IMR-90 (cell line): ENCODE measurements around the gene DNAJC11. TPM values are rescaled to one million over a fixed set of nuclear protein-coding genes. Genes with fewer than 3 reads are reported as not detected.

ENCODE experiments used
- ATAC-seq: fragments of 200-7000 bp; cut with Tn5 transposase; 2 replicates; pipeline ENCODE4 v1.9.1; 2020; ENCODE audit warnings: low read depth, mild to moderate bottlenecking, moderate library complexity
- BruUV-seq: library from RNA; stranded (reverse); fragments of 400-500 nt; replicated peaks from 2 replicates; lab custom pipeline; 2021; lab: Mats Ljungman, UMichigan
- CTCF ChIA-PET: fragments of 300-600 bp; formaldehyde crosslinking; extraction: SDS; loops from one replicate; lab custom pipeline; 2021; ENCODE audit warnings: antibody characterized with exemption; lab: Yijun Ruan, JAX
- POLR2A ChIA-PET: fragments of 300-600 bp; sonication (Branson Sonifier 250); formaldehyde crosslinking; loops from one replicate; lab custom pipeline; 2022; ENCODE audit warnings: antibody characterized with exemption; ENCODE audit not compliant: unreplicated experiment; lab: Charles Lee
- DNase-seq: peaks from one replicate; pipeline ENCODE4 v3.0.0; 2013
- H2AFZ ChIP-seq: replicated peaks from 2 replicates; pipeline ENCODE3; 2013; ENCODE audit warnings: low read length, mild to moderate bottlenecking; ENCODE audit not compliant: poor library complexity
- H2AK5ac ChIP-seq: 2 replicates; pipeline ENCODE4 v1.6.1; 2013; ENCODE audit warnings: low read depth, low read length, inconsistent platforms
- H2AK9ac ChIP-seq: replicated peaks from 2 replicates; pipeline ENCODE3; 2013; ENCODE audit warnings: mild to moderate bottlenecking, low read depth, low read length, moderate library complexity; ENCODE audit not compliant: poor library complexity
- H2BK120ac ChIP-seq: 2 replicates; pipeline ENCODE4 v1.6.1; 2013; ENCODE audit warnings: low read depth, low read length, inconsistent platforms
- H2BK15ac ChIP-seq: 3 replicates; pipeline ENCODE4 v1.6.1; 2013; ENCODE audit warnings: low read depth, low read length, inconsistent platforms
- H2BK20ac ChIP-seq: 2 replicates; pipeline ENCODE4 v1.6.1; 2013; ENCODE audit warnings: low read depth, mild to moderate bottlenecking, inconsistent platforms, low read length, moderate library complexity
- H2BK5ac ChIP-seq: 2 replicates; pipeline ENCODE4 v1.6.1; 2013; ENCODE audit warnings: mild to moderate bottlenecking, low read depth, low read length, inconsistent platforms; ENCODE audit not compliant: poor library complexity, severe bottlenecking
- H3K14ac ChIP-seq: replicated peaks from 2 replicates; pipeline ENCODE4 v1.6.1; 2013; ENCODE audit warnings: low read depth, low read length, inconsistent platforms
- H3K18ac ChIP-seq: 2 replicates; pipeline ENCODE4 v1.6.1; 2013; ENCODE audit warnings: low read depth, low read length, control low read depth
- H3K23ac ChIP-seq: 2 replicates; pipeline ENCODE4 v1.6.1; 2013; ENCODE audit warnings: low read depth, low read length, inconsistent platforms
- H3K27ac ChIP-seq: 2 replicates; pipeline ENCODE4 v1.5.1; 2013; ENCODE audit warnings: mild to moderate bottlenecking, control low read depth, low read length; ENCODE audit not compliant: insufficient read depth
- H3K27me3 ChIP-seq: 2 replicates; pipeline ENCODE4 v1.6.1; 2013; ENCODE audit warnings: low read length; ENCODE audit not compliant: control insufficient read depth, insufficient read depth
- H3K36me3 ChIP-seq: 2 replicates; pipeline ENCODE4 v1.6.1; 2013; ENCODE audit warnings: low read length, mixed read lengths; ENCODE audit not compliant: control insufficient read depth, insufficient read depth
- H3K4ac ChIP-seq: 2 replicates; pipeline ENCODE4 v1.6.1; 2013; ENCODE audit warnings: low read depth, low read length, inconsistent platforms
- H3K4me1 ChIP-seq: 2 replicates; pipeline ENCODE4 v1.6.1; 2013; ENCODE audit warnings: low read length, mixed read lengths; ENCODE audit not compliant: control insufficient read depth, insufficient read depth
- H3K4me2 ChIP-seq: 2 replicates; pipeline ENCODE4 v1.6.1; 2013; ENCODE audit warnings: low read depth, mild to moderate bottlenecking, control low read depth, low read length, moderate library complexity
- H3K4me3 ChIP-seq: 2 replicates; pipeline ENCODE4 v1.5.1; 2013; ENCODE audit warnings: low read depth, mild to moderate bottlenecking, control low read depth, low read length, moderate library complexity; ENCODE audit not compliant: insufficient read depth
- H3K56ac ChIP-seq: 2 replicates; pipeline ENCODE4 v1.6.1; 2013; ENCODE audit warnings: low read length, inconsistent platforms; ENCODE audit not compliant: insufficient read depth; ENCODE audit errors: extremely low read depth
- H3K79me1 ChIP-seq, 2 experiments: 2 replicates each; pipeline ENCODE4 v1.6.1; 2013; ENCODE audit warnings: low read length in 2 of 2, inconsistent platforms in 1 of 2, low read depth in 1 of 2
- H3K9ac ChIP-seq: 2 replicates; pipeline ENCODE4 v1.6.1; 2013; ENCODE audit warnings: low read depth, low read length, control low read depth
- H3K9me1 ChIP-seq: 2 replicates; pipeline ENCODE4 v1.6.1; 2013; ENCODE audit warnings: low read length, inconsistent platforms; ENCODE audit not compliant: insufficient read depth
- H3K9me3 ChIP-seq: 2 replicates; pipeline ENCODE4 v1.6.1; 2013; ENCODE audit warnings: low read length; ENCODE audit not compliant: control insufficient read depth, insufficient read depth
- H4K20me1 ChIP-seq: 2 replicates; pipeline ENCODE4 v1.6.1; 2013; ENCODE audit warnings: low read length, inconsistent platforms; ENCODE audit not compliant: insufficient read depth
- H4K5ac ChIP-seq: 2 replicates; pipeline ENCODE4 v1.6.1; 2013; ENCODE audit warnings: mild to moderate bottlenecking, low read depth, low read length, control low read depth
- H4K8ac ChIP-seq, 2 experiments: 2 replicates each; pipeline ENCODE4 v1.6.1; 2013; ENCODE audit warnings: low read depth in 2 of 2, low read length in 2 of 2, control low read depth in 1 of 2, inconsistent platforms in 1 of 2
- H4K91ac ChIP-seq: 2 replicates; pipeline ENCODE4 v1.6.1; 2013; ENCODE audit warnings: low read depth, low read length, inconsistent platforms; ENCODE audit not compliant: insufficient read depth
- CEBPB ChIP-seq: IDR thresholded peaks from 2 replicates; pipeline ENCODE4 v1.6.1; 2012; ENCODE audit warnings: low read depth, low read length, improper control_type of control experiment
- FOS ChIP-seq: fragments of 150-350 bp; IDR thresholded peaks from 2 replicates; pipeline ENCODE4 v1.6.1; 2016; ENCODE audit warnings: low read depth, low read length
- MXI1 ChIP-seq: IDR thresholded peaks from 2 replicates; pipeline ENCODE4 v1.6.1; 2012; ENCODE audit warnings: low read depth, mild to moderate bottlenecking, low read length, moderate library complexity, borderline replicate concordance
- RFX5 ChIP-seq: IDR thresholded peaks from 2 replicates; pipeline ENCODE4 v1.8.0; 2012; ENCODE audit warnings: low read depth, mild to moderate bottlenecking, low read length, moderate library complexity
- SMC3 ChIP-seq: fragments of 150-350 bp; IDR thresholded peaks from 2 replicates; pipeline ENCODE4 v1.6.1; 2016; ENCODE audit warnings: low read depth, mild to moderate bottlenecking, antibody characterized with exemption, low read length, moderate library complexity
- WGBS, 2 experiments: methylation state at CpG; one replicate each; pipeline versions ENCODE4 v1.1.5 to v1.1.7; 2013; ENCODE audit warnings: missing lambda C conversion rate in 2 of 2; ENCODE audit not compliant: insufficient read length in 1 of 2; ENCODE audit errors: extremely low coverage in 2 of 2; 5-methylcytosine and 5-hydroxymethylcytosine counted together
- dilution Hi-C: fragments of 300-500 bp; cut with HindIII; formaldehyde crosslinking; loops from one replicate; pipeline ENCODE4 v1.14.3; 2018; ENCODE audit warnings: low sequenced_read_pairs; ENCODE audit not compliant: unreplicated experiment
- in situ Hi-C: fragments of 300-500 bp; cut with MboI; formaldehyde crosslinking; loops from 3 replicates; pipeline ENCODE4 v1.14.3; 2019; ENCODE audit warnings: low sequenced_read_pairs, inconsistent platforms, mixed read lengths
- intact Hi-C: fragments of 100-400 bp; cut with micrococcal nuclease; formaldehyde crosslinking; loops from 2 replicates; pipeline ENCODE4 v1.10.0; 2022
- polyA plus RNA-seq, 3 experiments: library from polyadenylated mRNA; depleted of rRNA; stranded (reverse); fragments of >200 nt; gene quantifications; 2 replicates each; pipeline ENCODE4 v1.2.3, GENCODE V29; 2012; ENCODE audit warnings: low replicate concordance in 1 of 3
- total RNA-seq: library from RNA; depleted of rRNA; stranded (reverse); fragments of >200 nt; gene quantifications from 2 replicates; pipeline ENCODE4 v1.2.3, GENCODE V29; 2012
- TF ChIP-seq, protein P1 (sequence below): fragments of 150-350 bp; IDR thresholded peaks from 2 replicates; pipeline ENCODE4 v1.6.1; 2017; ENCODE audit warnings: mild to moderate bottlenecking, antibody characterized with exemption, low read length, low read depth

The DNAJC11 gene
- total and polyA plus RNA-seq, 2 of the 4 experiments (the other 2 are of a cell fraction), result 38.7 to 48.5 TPM

DNA sequence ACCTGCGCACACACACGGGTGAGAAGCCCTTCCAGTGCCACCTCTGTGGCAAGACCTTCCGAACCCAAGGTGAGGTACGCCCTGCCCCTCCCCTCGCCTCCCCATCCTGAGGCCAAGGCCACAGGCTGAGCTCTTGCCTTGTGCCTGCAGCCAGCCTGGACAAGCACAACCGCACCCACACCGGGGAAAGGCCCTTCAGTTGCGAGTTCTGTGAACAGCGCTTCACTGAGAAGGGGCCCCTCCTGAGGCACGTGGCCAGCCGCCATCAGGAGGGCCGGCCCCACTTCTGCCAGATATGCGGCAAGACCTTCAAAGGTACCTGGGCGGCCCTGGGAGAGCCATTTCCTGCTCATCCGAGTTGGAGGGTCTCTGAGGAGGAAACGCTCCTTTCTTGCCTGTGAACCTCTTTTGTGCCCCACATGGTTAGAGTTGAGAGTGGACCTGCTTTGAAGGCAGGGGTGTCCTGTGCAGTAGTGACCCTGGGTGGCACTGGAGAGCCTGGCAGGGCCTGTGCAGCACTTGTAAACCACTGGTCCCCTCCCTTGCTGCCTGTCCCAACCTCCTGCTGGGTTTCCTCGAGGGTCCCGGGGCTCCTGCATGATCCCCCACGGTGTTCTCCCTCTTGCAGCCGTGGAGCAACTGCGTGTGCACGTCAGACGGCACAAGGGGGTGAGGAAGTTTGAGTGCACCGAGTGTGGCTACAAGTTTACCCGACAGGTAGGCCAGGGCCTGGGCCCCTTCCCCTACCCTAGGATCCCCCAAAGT, 113.3 kb downstream of the DNAJC11 start:
- no peak for ATAC-seq
- WGBS, 2 experiments, result 92% methylated on average over 14 of the region's 25 CpGs; no CpG with 5 or more reads in 1 of the 2 experiments

More for the DNA sequence above, 113.3 kb downstream of the DNAJC11 start:
- H3K14ac ChIP-seq, result no peak overlapping the region
- H3K4me3 ChIP-seq, result no peak overlapping the region
- H3K4me1 ChIP-seq, result no peaks in the 10 kb centered on the region
- H4K5ac ChIP-seq, result no peak overlapping the region
- no peak overlapping the region for H2BK20ac ChIP-seq
- POLR2A ChIA-PET, result no interaction called here
- no peak overlapping the region for H3K23ac ChIP-seq
- peak overlapping the region; percentile 25 for H2AK9ac ChIP-seq
- intact Hi-C loops, result no loop called here
- BruUV-seq, result no TSS peak
- peaks cover 9 to 59% of the 10 kb centered on the region in 2 experiments for H3K79me1 ChIP-seq
- no peak overlapping the region for H2BK15ac ChIP-seq
- H2BK120ac ChIP-seq, result no peak overlapping the region
- peaks cover 4% of the 10 kb centered on the region; the same call in 1 of the 2 replicates for H3K9me1 ChIP-seq
- H3K4ac ChIP-seq, result no peak overlapping the region
- no peak overlapping the region for H2AK5ac ChIP-seq
- no peak for DNase-seq
- no peak overlapping the region for H3K9ac ChIP-seq
- dilution Hi-C loops, result no loop called here
- peaks cover 57% of the 10 kb centered on the region for H4K20me1 ChIP-seq
- no peak overlapping the region for H3K4me2 ChIP-seq
- TF ChIP-seq FOS (no peak), MXI1 (no peak), CEBPB (no peak), RFX5 (no peak), SMC3 (no peak)
- TF ChIP-seq, protein P1, sequence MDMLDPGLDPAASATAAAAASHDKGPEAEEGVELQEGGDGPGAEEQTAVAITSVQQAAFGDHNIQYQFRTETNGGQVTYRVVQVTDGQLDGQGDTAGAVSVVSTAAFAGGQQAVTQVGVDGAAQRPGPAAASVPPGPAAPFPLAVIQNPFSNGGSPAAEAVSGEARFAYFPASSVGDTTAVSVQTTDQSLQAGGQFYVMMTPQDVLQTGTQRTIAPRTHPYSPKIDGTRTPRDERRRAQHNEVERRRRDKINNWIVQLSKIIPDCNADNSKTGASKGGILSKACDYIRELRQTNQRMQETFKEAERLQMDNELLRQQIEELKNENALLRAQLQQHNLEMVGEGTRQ, result no peak
- no peak overlapping the region for H2BK5ac ChIP-seq
- H3K18ac ChIP-seq, result no peak overlapping the region
- in situ Hi-C loops, result no loop called here
- no peak overlapping the region for H4K91ac ChIP-seq
- H3K27ac ChIP-seq, result no peak overlapping the region
- H2AFZ ChIP-seq, result no peak overlapping the region
- no peak overlapping the region for H4K8ac ChIP-seq
- H3K27me3 ChIP-seq, result no peaks in the 10 kb centered on the region
- no peaks in the 10 kb centered on the region for H3K9me3 ChIP-seq
- H3K56ac ChIP-seq, result no peak overlapping the region
- CTCF ChIA-PET, result no interaction called here
- H3K36me3 ChIP-seq, result peaks cover 58% of the 10 kb centered on the region
